ENCODE results near the gene SLC43A2.

GRCh38 chr17:1535737-1536136 lies 92.9 kb downstream of the SLC43A2 start:
- TF ChIP-seq MAX (IDR thresholded peaks at IDR 0.05; ENCODE audit: insufficient read depth, insufficient read length) = no peak
- TF ChIP-seq, protein P1, sequence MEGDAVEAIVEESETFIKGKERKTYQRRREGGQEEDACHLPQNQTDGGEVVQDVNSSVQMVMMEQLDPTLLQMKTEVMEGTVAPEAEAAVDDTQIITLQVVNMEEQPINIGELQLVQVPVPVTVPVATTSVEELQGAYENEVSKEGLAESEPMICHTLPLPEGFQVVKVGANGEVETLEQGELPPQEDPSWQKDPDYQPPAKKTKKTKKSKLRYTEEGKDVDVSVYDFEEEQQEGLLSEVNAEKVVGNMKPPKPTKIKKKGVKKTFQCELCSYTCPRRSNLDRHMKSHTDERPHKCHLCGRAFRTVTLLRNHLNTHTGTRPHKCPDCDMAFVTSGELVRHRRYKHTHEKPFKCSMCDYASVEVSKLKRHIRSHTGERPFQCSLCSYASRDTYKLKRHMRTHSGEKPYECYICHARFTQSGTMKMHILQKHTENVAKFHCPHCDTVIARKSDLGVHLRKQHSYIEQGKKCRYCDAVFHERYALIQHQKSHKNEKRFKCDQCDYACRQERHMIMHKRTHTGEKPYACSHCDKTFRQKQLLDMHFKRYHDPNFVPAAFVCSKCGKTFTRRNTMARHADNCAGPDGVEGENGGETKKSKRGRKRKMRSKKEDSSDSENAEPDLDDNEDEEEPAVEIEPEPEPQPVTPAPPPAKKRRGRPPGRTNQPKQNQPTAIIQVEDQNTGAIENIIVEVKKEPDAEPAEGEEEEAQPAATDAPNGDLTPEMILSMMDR (IDR thresholded peaks at IDR 0.05; ENCODE audit: extremely low read depth in 1 of 2, insufficient read depth in 1 of 2, low read depth in 1 of 2, low read length in 2 of 2) = no peak
- no peak for TF ChIP-seq JUN (IDR thresholded peaks at IDR 0.05; ENCODE audit: borderline replicate concordance, insufficient read depth, insufficient read length, low read depth)
- TF ChIP-seq EZH2 (IDR thresholded peaks at IDR 0.05; ENCODE audit: borderline replicate concordance, low read depth, low read length, severe bottlenecking) = no peak
- no peak for TF ChIP-seq MYC (IDR thresholded peaks at IDR 0.05; ENCODE audit: low read depth, low read length)
- no peak for TF ChIP-seq POLR2A (IDR thresholded peaks at IDR 0.05; ENCODE audit: low read depth, low read length)
- no peak for TF ChIP-seq FOS (IDR thresholded peaks at IDR 0.05; ENCODE audit: borderline replicate concordance, insufficient read depth, low read length)
- no peak for TF ChIP-seq POLR2AphosphoS5 (IDR thresholded peaks at IDR 0.05; ENCODE audit: insufficient read depth, low read depth, low read length)

Measured in endothelial cell of umbilical vein (primary cell).